ENCODE measurements around the gene KCNK6. TPM values are rescaled to one million over a fixed set of nuclear protein-coding genes. Genes with fewer than 3 reads are reported as not detected.

The KCNK6 gene
- total and polyA plus RNA-seq, 2 experiments from 2014 or later = 9.0 to 14.6 TPM

- H2AFZ ChIP-seq = no peak overlapping the region
- H3K4me1 ChIP-seq (ENCODE audit: insufficient read depth) = peaks cover 14% of the 10 kb centered on the region
- peaks cover 13% of the 10 kb centered on the region; the same call in 1 of the 2 replicates for H3F3A ChIP-seq (replicated peaks; ENCODE audit: low read depth)
- H3K9me3 Mint-ChIP-seq = no peaks in the 10 kb centered on the region; the same call in 1 of the 3 replicates
- H3K36me3 Mint-ChIP-seq (ENCODE audit: low read depth) = peaks cover 6% of the 10 kb centered on the region; the same call in 2 of the 3 replicates
- DNase-seq (ENCODE audit: low spot score) (no peak), ATAC-seq (no peak)
- H3K4me2 ChIP-seq = no peak overlapping the region
- no peak overlapping the region for H3K27ac Mint-ChIP-seq
- 0 out of 2 replicates have a peak, but pooled peaks cover 3% of the 10 kb centered on the region for H3K36me3 ChIP-seq (ENCODE audit: insufficient read depth)
- H4K20me1 ChIP-seq (replicated peaks; ENCODE audit: insufficient read depth) = peaks cover 3% of the 10 kb centered on the region
- 0 out of 2 replicates have a peak, but pooled peaks cover 6% of the 10 kb centered on the region for H3K79me2 ChIP-seq (replicated peaks; ENCODE audit: insufficient read depth)
- H3K27me3 ChIP-seq (ENCODE audit: insufficient read depth) = no peaks in the 10 kb centered on the region; the same call in 1 of the 2 replicates
- TF ChIP-seq STAT1 (IDR thresholded peaks at IDR 0.05; ENCODE audit: unreplicated experiment) (no peak), EZH2 (IDR thresholded peaks at IDR 0.05; ENCODE audit: low read depth, unreplicated experiment) (no peak), JUNB (IDR thresholded peaks at IDR 0.05; ENCODE audit: unreplicated experiment) (no peak), ETS1 (IDR thresholded peaks at IDR 0.05) (no peak), REST (IDR thresholded peaks at IDR 0.05; ENCODE audit: unreplicated experiment) (no peak), CREB1 (CRISPR knock-in tag; IDR thresholded peaks at IDR 0.05; ENCODE audit: low read depth) (no peak), POLR2AphosphoS5 (IDR thresholded peaks at IDR 0.05; ENCODE audit: low read depth) (no peak), EZH2phosphoT487 (IDR thresholded peaks at IDR 0.05; ENCODE audit: unreplicated experiment) (no peak), ZNF331 (CRISPR knock-in tag; IDR thresholded peaks at IDR 0.05; ENCODE audit: low read depth) (no peak), CTCF (conservative IDR thresholded peaks at IDR 0.05; ENCODE audit: low read depth in 2 of 2) (no peak), NANOG (IDR thresholded peaks at IDR 0.05; ENCODE audit: borderline replicate concordance) (no peak), ZNF462 (CRISPR knock-in tag; IDR thresholded peaks at IDR 0.05) (no peak), ZNF114 (CRISPR knock-in tag; IDR thresholded peaks at IDR 0.05) (no peak)
- H3K4me3 ChIP-seq = no peak overlapping the region
- H3K9me2 ChIP-seq (ENCODE audit: insufficient read depth) = no peaks in the 10 kb centered on the region
- H3K27ac ChIP-seq (ENCODE audit: low read depth) = no peak overlapping the region
- H3K4me3 Mint-ChIP-seq = no peak overlapping the region
- H3K4me1 Mint-ChIP-seq = no peaks in the 10 kb centered on the region; the same call in 2 of the 3 replicates
- peaks cover 24% of the 10 kb centered on the region for H3K27me3 Mint-ChIP-seq (ENCODE audit: insufficient read depth, low read depth, poor library complexity)
These were observed 12.6 kb upstream of the KCNK6 start for GRCh38 chr19:38307076-38307475.

Data from GM23338 (cell line).